Measurements from ENCODE around the gene JAK1. TPM values are rescaled to one million over a fixed set of nuclear protein-coding genes. Genes with fewer than 3 reads are reported as not detected.

The JAK1 gene
- total RNA-seq, 2 donors from 2014 or later: 73.2 to 101 TPM

DNA sequence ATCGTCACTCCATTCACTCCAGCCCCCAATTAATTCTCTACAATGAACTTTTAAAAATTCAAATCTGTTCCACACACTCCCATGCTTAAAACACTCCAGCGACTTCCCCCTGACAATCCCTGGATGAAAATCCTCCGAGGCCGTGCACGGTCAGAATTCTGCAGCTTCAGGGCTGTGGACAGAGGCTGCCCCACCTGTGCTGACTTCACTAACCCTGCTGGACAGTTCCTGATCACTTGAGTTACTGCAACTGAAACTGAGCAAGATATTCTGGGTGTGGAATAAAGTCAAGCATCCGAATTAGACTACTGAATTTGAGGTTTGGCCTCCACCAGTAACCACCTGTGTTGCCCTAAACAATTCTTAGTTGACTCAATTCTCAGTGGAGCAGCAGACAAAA lies 1.0 kb upstream of the JAK1 start:
- Histone ChIP-seq H3K27me3 (no peaks in the 10 kb centered on the region), H3K36me3 (no peaks in the 10 kb centered on the region), H3K9ac (ENCODE audit: low read depth in 2 of 2, low read length in 2 of 2) (no peak overlapping the region), H3K27ac (no peak overlapping the region), H3K4me1 (no peaks in the 10 kb centered on the region), H3K9me3 (no peaks in the 10 kb centered on the region), H3K4me3 (no peak overlapping the region)
- no peak for TF ChIP-seq CTCF (IDR thresholded peaks at IDR 0.05)
- intact Hi-C loops (cut with DNase I): loop anchor here (10.0 kb wide), 1 partner anchor 53 kb away; no protein-coding TSS in a partner anchor
- DNase-seq: peak; percentile 41

DNA sequence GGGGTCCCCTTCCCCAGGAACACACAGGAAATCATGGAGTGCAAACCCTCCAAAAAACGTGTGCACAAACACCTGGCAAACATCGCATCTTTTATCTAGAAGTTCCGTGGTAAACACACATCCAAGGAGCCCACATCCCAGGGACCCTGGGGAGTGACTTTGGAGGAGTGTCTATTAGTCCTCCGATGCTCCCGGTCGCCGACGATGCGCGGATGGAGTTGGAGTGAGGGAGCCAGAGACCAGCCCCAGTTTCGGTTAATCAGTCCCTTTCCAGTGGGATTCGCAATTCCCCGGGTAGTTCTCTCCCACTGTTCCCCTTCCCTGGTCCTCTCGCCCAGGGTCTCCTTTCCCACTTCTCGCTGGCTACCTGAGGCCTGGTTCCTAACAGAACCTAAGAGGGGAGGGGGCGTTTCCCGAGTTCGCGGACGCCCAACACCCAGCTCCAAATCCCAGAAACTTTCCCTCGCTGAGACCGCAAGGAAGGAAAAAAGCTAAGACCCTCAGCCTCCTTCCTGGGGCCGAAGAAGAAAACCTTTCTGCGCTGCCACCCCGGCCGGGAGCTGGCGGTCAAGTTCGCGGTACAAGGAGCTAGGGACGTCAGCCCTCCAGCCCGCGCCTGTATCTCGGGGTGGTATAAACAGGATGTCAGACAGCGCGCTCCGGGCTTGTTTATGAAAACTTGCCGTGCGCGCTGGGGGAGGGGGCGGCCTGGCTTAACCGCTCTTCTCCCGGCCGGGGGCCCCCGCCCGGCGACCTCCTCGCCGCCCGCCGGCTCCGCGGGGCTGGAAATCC lies 787 bp downstream of the JAK1 start:
- intact Hi-C loops (cut with DNase I): loop anchor here (10.0 kb wide), 1 partner anchor 51 kb away; no protein-coding TSS in a partner anchor
- TF ChIP-seq CTCF (IDR thresholded peaks at IDR 0.05): no peak

GRCh38 chr1:64963466-64963865 lies 2.9 kb downstream of the JAK1 start:
- H3K27me3 ChIP-seq: no peaks in the 10 kb centered on the region
- no peak overlapping the region for H3K4me3 ChIP-seq
- DNase-seq: no peak
- intact Hi-C loops (cut with DNase I): loop anchor here (10.0 kb wide), 1 partner anchor 49 kb away; no protein-coding TSS in a partner anchor
- no peak overlapping the region for H3K9ac ChIP-seq (ENCODE audit: low read depth in 2 of 2, low read length in 2 of 2)
- TF ChIP-seq CTCF (IDR thresholded peaks at IDR 0.05): no peak
- no peaks in the 10 kb centered on the region for H3K36me3 ChIP-seq
- H3K4me1 ChIP-seq: no peaks in the 10 kb centered on the region
- H3K27ac ChIP-seq: no peak overlapping the region
- H3K9me3 ChIP-seq: no peaks in the 10 kb centered on the region

More for the DNA sequence above, 787 bp downstream of the JAK1 start:
- Histone ChIP-seq H3K4me1 (no peaks in the 10 kb centered on the region), H3K27me3 (no peaks in the 10 kb centered on the region), H3K9ac (ENCODE audit: low read depth in 2 of 2, low read length in 2 of 2) (peak overlapping the region; percentile 93 to 99), H3K36me3 (no peaks in the 10 kb centered on the region), H3K9me3 (no peaks in the 10 kb centered on the region), H3K27ac (peak overlapping the region; percentile 95), H3K4me3 (peak overlapping the region; percentile 74)
- DNase-seq: peak; percentile 66

GRCh38 chr1:64962441-64962840 lies 3.9 kb downstream of the JAK1 start:
- Histone ChIP-seq H3K9me3 (no peaks in the 10 kb centered on the region), H3K27ac (peak overlapping the region; percentile 25), H3K4me1 (no peaks in the 10 kb centered on the region), H3K4me3 (no peak overlapping the region), H3K9ac (ENCODE audit: low read depth in 2 of 2, low read length in 2 of 2) (peak overlapping the region in 1 of 2 donors; percentile 36), H3K27me3 (no peaks in the 10 kb centered on the region), H3K36me3 (no peaks in the 10 kb centered on the region)
- intact Hi-C loops (cut with DNase I): loop anchor here (10.0 kb wide), 1 partner anchor 48 kb away; no protein-coding TSS in a partner anchor
- no peak for TF ChIP-seq CTCF (IDR thresholded peaks at IDR 0.05)
- no peak for DNase-seq

- Histone ChIP-seq H3K4me1 (peaks cover 4% of the 10 kb centered on the region), H3K36me3 (no peaks in the 10 kb centered on the region), H3K9ac (ENCODE audit: low read depth in 2 of 2, low read length in 2 of 2) (no peak overlapping the region), H3K27ac (peak overlapping the region; percentile 25), H3K27me3 (no peaks in the 10 kb centered on the region), H3K9me3 (no peaks in the 10 kb centered on the region), H3K4me3 (no peak overlapping the region)
- TF ChIP-seq CTCF (IDR thresholded peaks at IDR 0.05): no peak
- no peak for DNase-seq
- intact Hi-C loops (cut with DNase I): loop anchor here (10.0 kb wide), 1 partner anchor 47 kb away; no protein-coding TSS in a partner anchor
These were observed 4.4 kb downstream of the JAK1 start for GRCh38 chr1:64961923-64962322.

All from colonic mucosa (tissue), 4 donors.